Immature natural killer cell (primary cell): ENCODE data around the gene ATP8A1. TPM values are rescaled to one million over a fixed set of nuclear protein-coding genes. Genes with fewer than 3 reads are reported as not detected.
"Not testable (repeated sequence)": the region's sequence is repeated elsewhere in the genome, so short reads cannot be mapped to it uniquely, and the experiment has no call there.

ENCODE experiments used
- DNase-seq, 3 donors: peaks; one replicate each; pipeline ENCODE4 v3.0.0; 2022; ENCODE audit warnings: mixed read lengths in 1 of 3
- H3K27ac Mint-ChIP-seq, 6 donors: one replicate each; pipeline ENCODE4 v1.8.0; 2020; ENCODE audit warnings: mixed read lengths in 6 of 6, mild to moderate bottlenecking in 5 of 6, inconsistent platforms in 4 of 6, moderate library complexity in 3 of 6
- H3K27me3 Mint-ChIP-seq, 3 donors: one replicate each; pipeline ENCODE4 v1.8.0; 2020 to 2021; ENCODE audit warnings: low read depth in 3 of 3, mild to moderate bottlenecking in 3 of 3, mixed read lengths in 3 of 3, moderate library complexity in 3 of 3, inconsistent platforms in 1 of 3
- H3K36me3 Mint-ChIP-seq, 3 donors: one replicate each; pipeline ENCODE4 v1.8.0; 2020; ENCODE audit warnings: mixed read lengths in 3 of 3, inconsistent platforms in 2 of 3, mild to moderate bottlenecking in 2 of 3
- H3K4me1 Mint-ChIP-seq, 2 donors: one replicate each; pipeline ENCODE4 v1.8.0; 2020; ENCODE audit warnings: inconsistent platforms in 2 of 2, mild to moderate bottlenecking in 2 of 2, mixed read lengths in 2 of 2, moderate library complexity in 1 of 2
- H3K4me3 Mint-ChIP-seq, 5 donors: one replicate each; pipeline ENCODE4 v1.8.0; 2020; ENCODE audit warnings: mild to moderate bottlenecking in 5 of 5, mixed read lengths in 5 of 5, inconsistent platforms in 3 of 5, moderate library complexity in 3 of 5
- H3K9me3 Mint-ChIP-seq, 6 donors: one replicate each; pipeline ENCODE4 v1.8.0; 2020; ENCODE audit warnings: mild to moderate bottlenecking in 6 of 6, mixed read lengths in 6 of 6, inconsistent platforms in 4 of 6, moderate library complexity in 3 of 6
- polyA plus RNA-seq, 3 donors: library from polyadenylated mRNA; unstranded; fragments of 300-500 nt; fragmentation: Illumina TruSeq; gene quantifications; one replicate each; pipeline ENCODE4 v1.2.3, GENCODE V29; 2021

The ATP8A1 gene
- 10 to 100 TPM; 15.3 to 23.0 (median 18.1) TPM for polyA plus RNA-seq

DNA sequence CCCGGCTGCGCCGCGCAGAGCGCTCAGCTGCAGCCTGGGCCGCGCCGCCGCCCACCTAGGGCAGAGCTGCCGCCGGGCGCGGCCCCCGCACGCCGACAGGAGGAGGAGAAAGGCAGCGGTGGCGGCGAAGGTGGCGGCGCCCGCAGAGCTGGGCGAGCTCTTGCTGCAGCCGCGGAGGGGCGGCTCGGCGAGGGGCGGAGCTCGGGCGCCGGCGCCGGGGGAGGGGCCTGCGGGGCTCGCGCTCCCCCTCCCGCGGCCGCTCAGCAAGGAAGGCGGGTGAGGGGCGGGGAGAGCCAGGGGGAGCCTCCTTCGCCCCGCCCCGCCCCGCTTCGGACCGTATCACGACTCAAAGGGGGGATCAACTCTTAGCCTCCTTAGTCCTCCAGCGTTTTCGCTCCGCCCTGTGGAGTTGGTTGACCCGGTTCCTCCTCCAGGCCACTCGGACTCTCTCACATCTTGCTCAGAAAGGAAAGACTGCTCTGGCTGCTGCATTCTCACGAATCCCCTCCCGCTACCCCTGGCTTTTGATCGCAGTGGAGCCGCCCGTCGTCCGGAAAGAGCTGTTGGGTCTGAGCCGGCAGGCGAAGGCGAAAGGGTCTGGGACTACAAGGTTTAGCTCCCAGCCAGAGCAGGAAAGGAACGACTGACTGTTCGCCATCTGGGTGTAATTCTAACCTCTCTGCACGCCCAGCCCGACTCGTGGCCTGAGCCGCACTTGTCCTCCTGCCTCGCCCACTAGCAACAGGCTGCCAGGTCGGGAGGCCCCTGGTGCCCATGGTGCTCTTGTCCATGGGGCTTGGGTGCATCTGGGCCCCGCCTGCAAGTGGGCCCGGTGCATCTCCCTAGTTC, at the start of gene ATP8A1:
ATP8A1 (minus strand) TSS at position 162 of the 849 bp plus-strand sequence. CDS start 232 bp downstream, outside the sequence.
- Mint-ChIP-seq H3K27me3 (peaks cover 0 to 8% (median 6%) of the 10 kb centered on the region in 3 donors), H3K4me3 (peak within 1 kb of the TSS; percentile 92 to 97 (median 96)), H3K9me3 (peaks cover 0 to 5% (median 0%) of the 10 kb centered on the region in 6 donors), H3K4me1 (peaks cover 51 to 56% of the 10 kb centered on the region in 2 donors), H3K36me3 (peaks cover 6 to 7% (median 6%) of the 10 kb centered on the region in 3 donors), H3K27ac (peak within 1 kb of the TSS; percentile 93 to 100 (median 97))
- DNase-seq, result peak; percentile 92 to 96 (median 95)

DNA sequence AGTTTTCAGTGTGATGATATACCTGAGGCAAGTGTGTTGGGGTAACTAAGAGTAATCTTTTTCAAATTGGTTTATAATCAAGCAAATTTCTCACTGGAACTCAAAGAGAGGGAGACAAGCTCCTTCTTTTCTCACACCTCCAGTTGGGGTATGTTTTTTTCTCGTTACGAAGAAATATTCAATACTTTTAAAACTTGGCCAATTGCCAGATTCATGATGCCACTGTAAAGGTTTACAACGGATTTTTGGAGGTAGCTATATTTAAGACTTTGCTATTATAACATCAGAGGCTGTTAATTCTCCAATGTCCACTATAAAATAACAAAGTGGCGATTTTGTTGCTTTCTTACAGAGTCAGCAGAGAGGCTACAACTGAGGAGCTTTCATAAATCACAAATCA, 49.2 kb upstream of the ATP8A1 start:
- peaks cover 0 to 2% of the 10 kb centered on the region in 2 donors for H3K4me1 Mint-ChIP-seq
- no peak overlapping the region for H3K4me3 Mint-ChIP-seq
- peaks cover 0 to 3% (median 0%) of the 10 kb centered on the region in 3 donors for H3K36me3 Mint-ChIP-seq
- no peak overlapping the region for H3K27ac Mint-ChIP-seq
- H3K9me3 Mint-ChIP-seq, result peaks cover 0 to 2% (median 0%) of the 10 kb centered on the region in 6 donors
- DNase-seq, result no peak
- H3K27me3 Mint-ChIP-seq, result peaks cover 0 to 10% (median 2%) of the 10 kb centered on the region in 3 donors

GRCh38 chr4:42703813-42704212, 46.9 kb upstream of the ATP8A1 start:
- no peak for DNase-seq
- peaks cover 0 to 4% (median 0%) of the 10 kb centered on the region in 3 donors for H3K27me3 Mint-ChIP-seq
- H3K4me1 Mint-ChIP-seq, result peaks cover 0 to 2% of the 10 kb centered on the region in 2 donors
- no peak overlapping the region for H3K27ac Mint-ChIP-seq
- no peak overlapping the region for H3K4me3 Mint-ChIP-seq
- H3K36me3 Mint-ChIP-seq, result peaks cover 0 to 8% (median 0%) of the 10 kb centered on the region in 3 donors
- peaks cover 0 to 4% (median 1%) of the 10 kb centered on the region in 6 donors for H3K9me3 Mint-ChIP-seq

DNA sequence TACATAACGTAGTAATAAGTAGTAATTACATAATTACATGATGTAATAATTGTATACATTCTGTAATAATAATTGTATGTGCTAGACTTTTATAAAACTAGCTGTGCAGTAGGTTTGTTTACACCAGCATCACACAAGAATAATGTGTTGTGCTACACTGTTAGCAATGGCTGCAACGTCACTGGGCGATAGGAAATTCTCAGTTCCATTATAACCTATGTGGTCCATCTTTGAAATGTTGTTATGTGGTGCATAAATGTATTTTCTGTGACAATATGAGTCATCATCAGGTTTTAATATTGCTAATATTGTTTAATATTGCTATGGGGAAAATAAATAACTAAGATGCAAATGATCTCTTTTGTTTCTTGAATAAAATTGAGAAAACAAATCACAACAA, 46.0 kb upstream of the ATP8A1 start:
- Mint-ChIP-seq H3K27ac (no peak overlapping the region), H3K9me3 (peaks cover 0 to 4% (median 1%) of the 10 kb centered on the region in 6 donors), H3K36me3 (peaks cover 0 to 8% (median 0%) of the 10 kb centered on the region in 3 donors), H3K4me3 (no peak overlapping the region), H3K4me1 (peaks cover 0 to 2% of the 10 kb centered on the region in 2 donors), H3K27me3 (peaks cover 0 to 4% (median 0%) of the 10 kb centered on the region in 3 donors)
- DNase-seq, result no peak

GRCh38 chr4:42701780-42702179, 44.9 kb upstream of the ATP8A1 start:
- not testable (repeated sequence) for H3K9me3 Mint-ChIP-seq, H3K36me3 Mint-ChIP-seq, H3K27ac Mint-ChIP-seq, DNase-seq, H3K4me3 Mint-ChIP-seq, H3K27me3 Mint-ChIP-seq, H3K4me1 Mint-ChIP-seq

GRCh38 chr4:42690537-42690936, 33.6 kb upstream of the ATP8A1 start:
- no peaks in the 10 kb centered on the region for H3K27me3 Mint-ChIP-seq
- H3K27ac Mint-ChIP-seq, result no peak overlapping the region
- H3K36me3 Mint-ChIP-seq, result no peaks in the 10 kb centered on the region
- no peaks in the 10 kb centered on the region for H3K4me1 Mint-ChIP-seq
- DNase-seq, result no peak
- H3K9me3 Mint-ChIP-seq, result peaks cover 0 to under 1% (median 0%) of the 10 kb centered on the region in 6 donors
- H3K4me3 Mint-ChIP-seq, result no peak overlapping the region

DNA sequence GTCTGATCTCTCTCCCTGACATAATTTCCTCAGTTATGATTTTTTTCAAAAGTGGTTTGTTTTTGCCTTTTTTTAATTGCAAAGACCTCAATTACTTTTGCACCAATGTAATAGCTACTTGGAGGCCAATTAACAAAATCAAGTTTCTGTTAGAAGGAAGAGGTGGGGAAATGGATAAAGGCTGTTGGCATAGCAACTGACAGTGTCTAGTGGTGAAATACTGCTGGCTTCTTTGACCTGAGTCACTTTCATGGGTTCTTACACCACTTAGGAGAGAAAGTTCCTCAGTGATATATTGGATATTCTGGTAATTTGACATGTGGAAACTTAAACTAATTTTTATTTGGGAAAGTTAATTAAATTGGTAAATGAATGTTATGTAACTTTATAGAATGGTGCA, 26.5 kb upstream of the ATP8A1 start:
- H3K4me3 Mint-ChIP-seq, result no peak overlapping the region
- no peak for DNase-seq
- peaks cover 0 to 3% (median 0%) of the 10 kb centered on the region in 3 donors for H3K27me3 Mint-ChIP-seq
- no peak overlapping the region for H3K27ac Mint-ChIP-seq
- peaks cover 0 to 2% (median 0%) of the 10 kb centered on the region in 6 donors for H3K9me3 Mint-ChIP-seq
- no peaks in the 10 kb centered on the region for H3K36me3 Mint-ChIP-seq
- no peaks in the 10 kb centered on the region for H3K4me1 Mint-ChIP-seq

GRCh38 chr4:42678512-42678911, 21.6 kb upstream of the ATP8A1 start:
- no peaks in the 10 kb centered on the region for H3K9me3 Mint-ChIP-seq
- no peak for DNase-seq
- no peak overlapping the region for H3K27ac Mint-ChIP-seq
- no peak overlapping the region for H3K4me3 Mint-ChIP-seq
- H3K27me3 Mint-ChIP-seq, result peaks cover 0 to 3% (median 2%) of the 10 kb centered on the region in 3 donors
- H3K36me3 Mint-ChIP-seq, result no peaks in the 10 kb centered on the region
- H3K4me1 Mint-ChIP-seq, result peaks cover 0 to 6% of the 10 kb centered on the region in 2 donors

DNA sequence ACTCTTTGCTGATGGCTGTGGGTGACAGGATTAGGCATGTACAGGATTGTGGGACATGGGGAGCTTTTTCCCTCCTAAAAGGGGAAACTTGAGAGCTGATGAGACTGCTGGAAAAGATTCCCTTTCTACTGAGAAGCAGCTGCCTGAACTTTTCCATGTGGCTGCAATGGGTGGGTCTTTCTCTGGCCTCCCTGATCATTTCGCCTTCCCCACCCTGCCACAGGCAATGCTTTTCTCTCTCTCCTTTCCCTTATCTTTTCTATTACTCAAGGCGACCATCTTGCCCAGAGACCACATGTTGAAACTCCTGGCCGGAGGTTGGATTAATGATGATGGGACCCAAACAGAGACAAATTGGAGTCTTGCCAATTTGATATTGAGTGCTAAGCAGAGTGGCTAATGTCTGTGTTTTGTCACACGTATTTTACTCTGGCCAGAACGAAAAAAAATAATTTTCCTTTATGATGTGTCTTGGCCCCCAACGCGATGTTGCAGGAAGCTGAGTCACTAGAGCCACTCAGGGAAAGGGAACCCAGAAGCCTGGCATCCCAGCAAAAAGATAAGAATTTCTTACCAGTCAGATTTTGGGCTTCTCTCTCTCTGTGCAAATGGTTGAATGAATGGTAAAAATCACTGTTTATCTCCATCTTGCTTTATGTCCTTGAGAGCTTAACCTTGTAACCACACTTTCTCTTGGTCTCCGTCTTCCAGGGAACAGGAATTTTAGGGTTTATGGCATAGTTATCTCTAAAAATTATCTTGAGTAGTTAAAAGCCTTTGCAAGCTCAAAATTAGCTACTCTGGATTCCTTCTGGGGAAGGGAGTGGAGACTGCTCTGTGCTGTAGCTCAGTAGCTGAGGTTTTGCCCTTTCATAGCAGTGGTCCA, 19.4 kb upstream of the ATP8A1 start:
- H3K36me3 Mint-ChIP-seq, result peaks cover 0 to 2% (median 0%) of the 10 kb centered on the region in 3 donors
- H3K4me3 Mint-ChIP-seq, result no peak overlapping the region
- H3K4me1 Mint-ChIP-seq, result peaks cover 19 to 28% of the 10 kb centered on the region in 2 donors
- DNase-seq, result no peak
- H3K9me3 Mint-ChIP-seq, result no peaks in the 10 kb centered on the region
- H3K27me3 Mint-ChIP-seq, result peaks cover 0 to 2% (median 0%) of the 10 kb centered on the region in 3 donors
- peak overlapping the region in 2 of 6 donors; percentile 67 to 86 for H3K27ac Mint-ChIP-seq

DNA sequence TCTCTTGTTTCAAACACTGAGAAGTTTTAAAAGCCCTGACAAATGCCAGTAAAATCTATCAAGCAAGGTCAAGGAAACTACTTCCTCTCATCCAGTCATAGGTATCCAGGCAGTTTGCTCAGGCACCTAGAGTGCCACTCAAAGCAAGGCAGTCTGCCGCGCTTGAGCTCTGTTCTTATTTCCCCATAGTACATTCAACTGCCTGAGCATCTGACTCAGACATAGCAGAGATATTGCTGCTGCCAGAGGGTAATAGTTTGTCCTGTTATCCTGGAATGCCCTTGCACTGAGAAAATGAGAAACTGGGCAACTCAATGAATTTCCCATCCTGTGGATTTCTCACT, 16.1 kb upstream of the ATP8A1 start:
- peaks cover 0 to 3% (median 0%) of the 10 kb centered on the region in 3 donors for H3K36me3 Mint-ChIP-seq
- peaks cover 0 to 2% (median 0%) of the 10 kb centered on the region in 3 donors for H3K27me3 Mint-ChIP-seq
- peak overlapping the region; percentile 9 to 81 (median 67) for H3K4me3 Mint-ChIP-seq
- peaks cover 32 to 45% of the 10 kb centered on the region in 2 donors for H3K4me1 Mint-ChIP-seq
- H3K27ac Mint-ChIP-seq, result peak overlapping the region; percentile 89 to 98 (median 94)
- H3K9me3 Mint-ChIP-seq, result no peaks in the 10 kb centered on the region
- no peak for DNase-seq

DNA sequence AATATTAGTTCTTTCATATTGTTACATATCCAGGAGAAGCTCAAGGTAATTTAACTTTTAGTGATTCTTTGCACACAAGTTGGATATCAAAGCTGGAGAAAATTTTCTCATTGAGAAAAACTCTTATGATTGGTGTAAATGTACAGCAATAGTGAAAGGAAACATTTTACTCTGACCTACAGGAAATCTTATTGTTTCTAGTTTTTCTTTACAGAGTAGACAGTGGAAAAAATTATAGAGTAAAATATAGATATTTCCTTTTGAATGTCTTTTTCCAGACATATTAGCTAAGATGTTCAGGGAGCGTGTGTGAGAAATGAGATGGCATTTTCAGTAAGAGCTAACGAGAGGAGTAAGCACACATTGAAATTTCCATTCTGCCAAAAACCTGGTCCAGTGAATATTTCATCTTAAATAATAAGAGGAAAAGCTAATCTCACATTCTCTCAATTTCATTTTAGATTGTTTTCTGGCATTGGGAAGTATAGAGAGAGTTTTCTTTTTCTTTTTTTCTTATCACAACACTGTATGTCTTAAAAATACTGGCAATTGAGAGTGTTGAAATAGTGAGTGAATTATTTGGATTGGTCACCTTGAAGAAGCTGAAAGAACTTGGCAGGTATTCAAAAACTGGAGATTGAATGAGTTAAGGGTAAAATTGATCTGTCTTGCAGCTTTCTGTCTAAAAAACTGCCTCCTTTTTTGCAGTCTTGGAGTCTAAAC, 15.6 kb upstream of the ATP8A1 start:
- Mint-ChIP-seq H3K4me3 (peak overlapping the region; percentile 57 to 81 (median 67)), H3K27ac (peak overlapping the region; percentile 89 to 98 (median 94)), H3K27me3 (peaks cover 0 to 2% (median 0%) of the 10 kb centered on the region in 3 donors), H3K4me1 (peaks cover 32 to 45% of the 10 kb centered on the region in 2 donors), H3K9me3 (no peaks in the 10 kb centered on the region), H3K36me3 (peaks cover 0 to 3% (median 0%) of the 10 kb centered on the region in 3 donors)
- peak in 2 of 3 donors; percentile 17 to 34 for DNase-seq

- Mint-ChIP-seq H3K27me3 (peaks cover 0 to 2% (median 0%) of the 10 kb centered on the region in 3 donors), H3K4me1 (peaks cover 32 to 45% of the 10 kb centered on the region in 2 donors), H3K36me3 (peaks cover 0 to 3% (median 0%) of the 10 kb centered on the region in 3 donors), H3K9me3 (no peaks in the 10 kb centered on the region), H3K27ac (peak overlapping the region; percentile 89 to 98 (median 94)), H3K4me3 (peak overlapping the region; percentile 57 to 81 (median 67))
- peak; percentile 81 to 87 (median 83) for DNase-seq
These were observed 14.7 kb upstream of the ATP8A1 start for GRCh38 chr4:42671431-42672194.
